Keratinocyte (primary cell): ENCODE results near the gene OS9. TPM values are rescaled to one million over a fixed set of nuclear protein-coding genes. Genes with fewer than 3 reads are reported as not detected.

ENCODE experiments used
- DNase-seq: peaks from one replicate; pipeline ENCODE4 v3.0.0-alpha.2; 2011; ENCODE audit warnings: low read depth, missing footprints, low spot score
- FAIRE-seq: peaks from 2 replicates; lab custom pipeline; 2011; peaks lifted over from hg19 to GRCh38; lab: Jason Lieb, UNC
- H2AFZ ChIP-seq: 2 replicates; pipeline ENCODE4 v1.6.0; 2012; ENCODE audit warnings: low read length, control low read depth, inconsistent platforms; ENCODE audit not compliant: control insufficient read depth
- H3K27ac ChIP-seq: 2 replicates; pipeline ENCODE4 v1.5.1; 2011; ENCODE audit warnings: low read length; ENCODE audit not compliant: control insufficient read depth, insufficient read depth
- H3K27me3 ChIP-seq: 3 replicates; pipeline ENCODE4 v1.6.0; 2011; ENCODE audit warnings: low read length; ENCODE audit not compliant: control insufficient read depth, insufficient read depth; ENCODE audit errors: extremely low read depth
- H3K36me3 ChIP-seq, 2 experiments: 2 replicates in 1 of 2; 3 replicates in 1 of 2; pipeline ENCODE4 v1.5.1; 2011; ENCODE audit warnings: low read length in 2 of 2, mild to moderate bottlenecking in 1 of 2; ENCODE audit not compliant: control insufficient read depth in 2 of 2, insufficient read depth in 2 of 2; ENCODE audit errors: extremely low read depth in 1 of 2
- H3K4me1 ChIP-seq: 3 replicates; pipeline ENCODE4 v1.5.1; 2011; ENCODE audit warnings: low read length; ENCODE audit not compliant: control insufficient read depth, insufficient read depth; ENCODE audit errors: extremely low read depth
- H3K4me2 ChIP-seq: 3 replicates; pipeline ENCODE4 v1.6.0; 2011; ENCODE audit warnings: low read depth, low read length; ENCODE audit not compliant: control insufficient read depth, insufficient read depth; ENCODE audit errors: extremely low read depth
- H3K4me3 ChIP-seq, 3 experiments: fragments of 200-600 bp in 1 of 3; sonication (generic) in 1 of 3; 2 replicates in 2 of 3; 3 replicates in 1 of 3; pipeline ENCODE4 v1.5.1; 2011 to 2016; ENCODE audit warnings: low read length in 3 of 3, mild to moderate bottlenecking in 3 of 3, control low read depth in 2 of 3, inconsistent platforms in 1 of 3, low read depth in 1 of 3, mixed read lengths in 1 of 3, mixed run types in 1 of 3, moderate library complexity in 1 of 3; ENCODE audit not compliant: control insufficient read depth in 2 of 3, insufficient read depth in 2 of 3; ENCODE audit errors: extremely low read depth in 1 of 3
- H3K79me2 ChIP-seq: 2 replicates; pipeline ENCODE4 v1.6.0; 2012; ENCODE audit warnings: low read length; ENCODE audit not compliant: control insufficient read depth, insufficient read depth
- H3K9ac ChIP-seq: 3 replicates; pipeline ENCODE4 v1.6.0; 2011; ENCODE audit warnings: low read length; ENCODE audit not compliant: control insufficient read depth, insufficient read depth; ENCODE audit errors: extremely low read depth
- H3K9me1 ChIP-seq: 3 replicates; pipeline ENCODE4 v1.6.0; 2011; ENCODE audit warnings: low read length; ENCODE audit not compliant: control insufficient read depth, insufficient read depth; ENCODE audit errors: extremely low read depth
- H3K9me3 ChIP-seq: 2 replicates; pipeline ENCODE4 v1.5.1; 2012; ENCODE audit warnings: low read depth, low read length; ENCODE audit not compliant: control insufficient read depth
- H4K20me1 ChIP-seq: 3 replicates; pipeline ENCODE4 v1.6.0; 2011; ENCODE audit warnings: low read length; ENCODE audit not compliant: control insufficient read depth, insufficient read depth; ENCODE audit errors: extremely low read depth
- EZH2 ChIP-seq: IDR thresholded peaks from one replicate; pipeline ENCODE4 v1.6.1; 2012; ENCODE audit warnings: inconsistent platforms, mild to moderate bottlenecking, low read length, moderate library complexity
- dilution Hi-C: fragments of 300-500 bp; cut with MboI; formaldehyde crosslinking; loops from one replicate; pipeline ENCODE4 v1.7.0; 2020; ENCODE audit warnings: low sequenced_read_pairs; ENCODE audit not compliant: extremely low pct_ligation_motif_present
- polyA plus RNA-seq, 5 experiments: library from polyadenylated mRNA; depleted of rRNA in 3 of 5; stranded (reverse) in 3 of 5; stranded (forward) in 1 of 5; unstranded in 1 of 5; fragments of >200 nt; gene quantifications; 1 replicate in 1 of 5; 2 replicates in 3 of 5; 3 replicates in 1 of 5; pipeline versions ENCODE4 v1.2.1 to v1.2.3, GENCODE V29; 2011 to 2012; ENCODE audit warnings: missing spikeins in 2 of 5, low read depth in 1 of 5, low replicate concordance in 1 of 5
- TF ChIP-seq, protein P1 (sequence below), 3 experiments: IDR thresholded peaks in 1 of 3; conservative IDR thresholded peaks in 1 of 3; optimal IDR thresholded peaks in 1 of 3; 2 replicates in 2 of 3; 3 replicates in 1 of 3; pipeline versions ENCODE3 to v1.5.1; 2011; ENCODE audit warnings: low read length in 3 of 3, mild to moderate bottlenecking in 3 of 3, moderate library complexity in 2 of 3, control low read depth in 1 of 3, inconsistent platforms in 1 of 3; ENCODE audit not compliant: insufficient read depth in 2 of 3; ENCODE audit errors: extremely low read depth in 1 of 3

OS9 gene
- polyA plus RNA-seq, 1 donor (not counting 4 experiments of a cell fraction or from before 2014, with no cell fraction given): 82.2 TPM

DNA sequence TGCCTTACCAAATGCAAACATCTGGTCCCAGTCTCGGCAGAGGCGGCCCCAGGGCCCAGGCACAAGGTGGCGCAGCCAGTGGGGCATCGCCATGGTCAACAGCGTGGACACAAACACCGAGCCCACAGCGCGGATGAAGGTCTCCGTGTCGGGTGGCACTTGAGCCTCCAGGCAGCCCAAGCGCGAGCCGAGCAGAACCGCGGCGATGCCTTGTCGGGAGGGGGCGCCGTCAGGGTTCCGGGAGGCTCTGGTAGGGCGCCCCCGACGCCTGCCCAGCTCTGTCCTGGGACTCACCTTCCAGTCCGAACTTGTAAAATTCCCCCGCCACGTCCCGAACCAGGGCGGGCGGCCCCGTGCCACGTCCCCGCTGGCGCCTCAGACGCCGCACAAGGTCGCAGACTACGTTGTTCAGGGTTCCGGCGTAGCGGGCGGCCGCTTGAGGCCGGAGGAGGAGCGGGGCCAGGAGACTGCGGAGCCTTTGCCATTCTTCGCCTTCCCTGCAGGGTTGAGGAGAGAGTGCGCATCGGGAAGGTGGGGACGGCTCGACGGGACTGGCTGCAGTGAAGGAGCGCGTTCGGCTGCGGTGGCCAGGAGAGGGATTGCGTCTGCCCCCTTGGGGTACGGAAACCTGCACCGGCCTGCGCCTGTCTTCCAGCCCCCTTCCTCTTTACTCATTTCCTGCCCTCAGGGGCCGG is 71.2 kb downstream of the OS9 start:
- Histone ChIP-seq H3K4me3 (peak overlapping the region; percentile 69 to 97 (median 89)), H3K9ac (peak overlapping the region; percentile 80), H3K9me1 (no peaks in the 10 kb centered on the region), H3K27ac (peak overlapping the region; percentile 67), H3K27me3 (no peaks in the 10 kb centered on the region), H3K4me2 (peak overlapping the region; percentile 74), H4K20me1 (no peaks in the 10 kb centered on the region), H3K79me2 (peaks cover 75% of the 10 kb centered on the region), H2AFZ (peak overlapping the region; percentile 55), H3K9me3 (no peaks in the 10 kb centered on the region), H3K4me1 (peaks cover 29% of the 10 kb centered on the region), H3K36me3 (peaks cover 29 to 51% of the 10 kb centered on the region in 2 experiments)
- dilution Hi-C loops: no loop called here
- no peak for DNase-seq
- no peak for TF ChIP-seq EZH2
- TF ChIP-seq, protein P1, sequence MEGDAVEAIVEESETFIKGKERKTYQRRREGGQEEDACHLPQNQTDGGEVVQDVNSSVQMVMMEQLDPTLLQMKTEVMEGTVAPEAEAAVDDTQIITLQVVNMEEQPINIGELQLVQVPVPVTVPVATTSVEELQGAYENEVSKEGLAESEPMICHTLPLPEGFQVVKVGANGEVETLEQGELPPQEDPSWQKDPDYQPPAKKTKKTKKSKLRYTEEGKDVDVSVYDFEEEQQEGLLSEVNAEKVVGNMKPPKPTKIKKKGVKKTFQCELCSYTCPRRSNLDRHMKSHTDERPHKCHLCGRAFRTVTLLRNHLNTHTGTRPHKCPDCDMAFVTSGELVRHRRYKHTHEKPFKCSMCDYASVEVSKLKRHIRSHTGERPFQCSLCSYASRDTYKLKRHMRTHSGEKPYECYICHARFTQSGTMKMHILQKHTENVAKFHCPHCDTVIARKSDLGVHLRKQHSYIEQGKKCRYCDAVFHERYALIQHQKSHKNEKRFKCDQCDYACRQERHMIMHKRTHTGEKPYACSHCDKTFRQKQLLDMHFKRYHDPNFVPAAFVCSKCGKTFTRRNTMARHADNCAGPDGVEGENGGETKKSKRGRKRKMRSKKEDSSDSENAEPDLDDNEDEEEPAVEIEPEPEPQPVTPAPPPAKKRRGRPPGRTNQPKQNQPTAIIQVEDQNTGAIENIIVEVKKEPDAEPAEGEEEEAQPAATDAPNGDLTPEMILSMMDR (optimal IDR thresholded peaks at IDR 0.05 in 1 of 3, IDR thresholded peaks at IDR 0.05 in 1 of 3, conservative IDR thresholded peaks at IDR 0.05 in 1 of 3; ENCODE audit: extremely low read depth in 1 of 3, insufficient read depth in 2 of 3, low read length in 3 of 3): peak in 2 of 3 experiments; percentile 36 to 46
- peak; percentile 56 for FAIRE-seq

DNA sequence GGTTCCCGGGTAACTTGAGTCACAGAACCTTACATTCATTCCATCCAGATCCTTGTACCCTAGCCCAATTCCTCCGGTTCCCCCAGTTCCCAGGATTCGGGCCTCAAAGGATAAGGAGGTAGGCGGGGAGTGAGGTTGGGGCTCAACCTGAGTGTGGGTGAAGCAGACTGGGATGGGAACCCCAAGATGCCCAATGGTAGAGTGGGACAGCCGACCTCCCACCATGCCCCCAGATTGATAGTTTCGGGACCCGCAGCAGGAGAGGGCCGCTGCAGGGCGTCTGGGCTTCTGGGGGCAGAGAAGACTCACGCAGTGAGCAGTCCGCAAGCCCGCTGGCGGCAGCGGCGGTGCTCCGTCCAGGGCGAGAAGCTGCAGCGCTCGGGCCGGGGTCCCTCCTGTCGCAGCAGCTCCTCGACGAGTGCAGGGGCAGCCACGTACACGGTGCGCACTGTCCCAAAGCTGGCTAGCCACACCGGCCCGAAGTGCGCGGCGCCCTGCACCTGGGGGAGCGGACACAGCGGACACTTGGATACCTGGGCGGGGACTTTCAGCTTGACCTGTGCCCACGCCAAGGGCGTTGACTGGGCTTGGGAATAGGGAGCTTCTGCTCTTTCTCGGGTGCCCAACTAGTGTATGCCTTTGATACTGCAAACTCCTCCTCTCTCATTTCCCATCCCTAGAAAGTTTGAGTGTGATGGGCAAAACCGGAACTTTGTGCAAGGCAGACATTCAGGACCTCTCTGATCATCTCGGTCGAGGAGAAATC is 71.9 kb downstream of the OS9 start:
- Histone ChIP-seq H3K9ac (peak overlapping the region; percentile 80), H4K20me1 (no peaks in the 10 kb centered on the region), H3K36me3 (peaks cover 30 to 49% of the 10 kb centered on the region in 2 experiments), H3K27ac (peak overlapping the region; percentile 67), H2AFZ (peak overlapping the region; percentile 18), H3K4me2 (peak overlapping the region; percentile 74), H3K4me3 (peak overlapping the region; percentile 69 to 97 (median 89)), H3K4me1 (peaks cover 35% of the 10 kb centered on the region), H3K27me3 (no peaks in the 10 kb centered on the region), H3K9me1 (no peaks in the 10 kb centered on the region), H3K9me3 (no peaks in the 10 kb centered on the region), H3K79me2 (peaks cover 81% of the 10 kb centered on the region)
- dilution Hi-C loops: no loop called here
- FAIRE-seq (no peak), DNase-seq (no peak)
- TF ChIP-seq, protein P1 (optimal IDR thresholded peaks at IDR 0.05 in 1 of 3, IDR thresholded peaks at IDR 0.05 in 1 of 3, conservative IDR thresholded peaks at IDR 0.05 in 1 of 3; ENCODE audit: extremely low read depth in 1 of 3, insufficient read depth in 2 of 3, low read length in 3 of 3): peak in 1 of 3 experiments; percentile 0
- no peak for TF ChIP-seq EZH2
